Astrocyte (in vitro differentiated cells and primary cell): Measurements from ENCODE around the gene MYRIP. TPM values are rescaled to one million over a fixed set of nuclear protein-coding genes. Genes with fewer than 3 reads are reported as not detected.

Experiments
- DNase-seq: peaks from one replicate; pipeline ENCODE4 v3.0.0-alpha.2; 2010; ENCODE audit warnings: low read depth
- FAIRE-seq: peaks from 2 replicates; lab custom pipeline; 2011; peaks lifted over from hg19 to GRCh38; lab: Jason Lieb, UNC
- H2AFZ ChIP-seq: 2 replicates; pipeline ENCODE4 v1.6.0; 2012; ENCODE audit warnings: low read depth, low read length, inconsistent platforms
- H3K27ac ChIP-seq: 2 replicates; pipeline ENCODE4 v1.5.1; 2011; ENCODE audit warnings: low read depth, low read length, inconsistent platforms
- H3K27me3 ChIP-seq: 2 replicates; pipeline ENCODE4 v1.6.0; 2011; ENCODE audit warnings: low read length, inconsistent platforms; ENCODE audit not compliant: insufficient read depth
- H3K36me3 ChIP-seq: 2 replicates; pipeline ENCODE4 v1.5.1; 2011; ENCODE audit warnings: low read length, inconsistent platforms; ENCODE audit not compliant: insufficient read depth
- H3K4me1 ChIP-seq: 2 replicates; pipeline ENCODE4 v1.5.1; 2011; ENCODE audit warnings: low read length, inconsistent platforms; ENCODE audit not compliant: insufficient read depth
- H3K4me2 ChIP-seq: 2 replicates; pipeline ENCODE4 v1.6.0; 2012; ENCODE audit warnings: low read length, inconsistent platforms
- H3K4me3 ChIP-seq: 2 replicates; pipeline ENCODE4 v1.5.1; 2011; ENCODE audit warnings: low read depth, mild to moderate bottlenecking, low read length, inconsistent platforms; ENCODE audit not compliant: insufficient read depth
- H3K79me2 ChIP-seq: 2 replicates; pipeline ENCODE4 v1.6.0; 2012; ENCODE audit warnings: mild to moderate bottlenecking, low read length, inconsistent platforms; ENCODE audit not compliant: insufficient read depth
- H3K9ac ChIP-seq: 2 replicates; pipeline ENCODE4 v1.6.0; 2012; ENCODE audit warnings: mild to moderate bottlenecking, low read length, inconsistent platforms
- H3K9me3 ChIP-seq: 2 replicates; pipeline ENCODE4 v1.5.1; 2012; ENCODE audit warnings: low read depth, mild to moderate bottlenecking, low read length, inconsistent platforms; ENCODE audit not compliant: insufficient read depth
- H4K20me1 ChIP-seq: 2 replicates; pipeline ENCODE4 v1.6.0; 2012; ENCODE audit warnings: low read length, inconsistent platforms; ENCODE audit not compliant: insufficient read depth
- H3K27ac Mint-ChIP-seq: one replicate; pipeline ENCODE4 v1.8.0; 2021; ENCODE audit warnings: mild to moderate bottlenecking, mixed read lengths; ENCODE audit not compliant: unreplicated experiment
- H3K27me3 Mint-ChIP-seq: one replicate; pipeline ENCODE4 v1.8.0; 2021; ENCODE audit warnings: low read depth, mixed read lengths; ENCODE audit not compliant: unreplicated experiment
- H3K36me3 Mint-ChIP-seq: one replicate; pipeline ENCODE4 v1.8.0; 2021; ENCODE audit warnings: low read depth, mixed read lengths; ENCODE audit not compliant: unreplicated experiment
- H3K4me1 Mint-ChIP-seq: one replicate; pipeline ENCODE4 v1.8.0; 2021; ENCODE audit warnings: low read depth, mixed read lengths; ENCODE audit not compliant: unreplicated experiment
- H3K4me3 Mint-ChIP-seq: one replicate; pipeline ENCODE4 v1.8.0; 2021; ENCODE audit warnings: mild to moderate bottlenecking, moderate library complexity, mixed read lengths; ENCODE audit not compliant: unreplicated experiment
- H3K9me3 Mint-ChIP-seq: one replicate; pipeline ENCODE4 v1.8.0; 2021; ENCODE audit warnings: mild to moderate bottlenecking, mixed read lengths; ENCODE audit not compliant: unreplicated experiment
- CTCF ChIP-seq: IDR thresholded peaks from 2 replicates; pipeline ENCODE4 v1.5.1; 2011; ENCODE audit warnings: low read depth, mild to moderate bottlenecking, inconsistent platforms, low read length, moderate library complexity; ENCODE audit not compliant: insufficient read depth
- EZH2 ChIP-seq: IDR thresholded peaks from 2 replicates; pipeline ENCODE4 v1.6.1; 2012; ENCODE audit warnings: mild to moderate bottlenecking, low read length, inconsistent platforms; ENCODE audit not compliant: insufficient read depth
- total RNA-seq: library from RNA; stranded (reverse); gene quantifications from 2 replicates; pipeline ENCODE4 v1.2.1, GENCODE V29; 2021

Gene MYRIP
- total RNA-seq, 1 donor from 2014 or later: 0.07 TPM

GRCh38 chr3:40287248-40287647, 477.8 kb downstream of the MYRIP start:
- H3K4me1 ChIP-seq: no peaks in the 10 kb centered on the region
- H3K79me2 ChIP-seq: no peaks in the 10 kb centered on the region
- H3K4me1 Mint-ChIP-seq: no peaks in the 10 kb centered on the region
- peaks cover 2% of the 10 kb centered on the region for H3K27me3 Mint-ChIP-seq
- no peaks in the 10 kb centered on the region for H3K9me3 ChIP-seq
- no peak overlapping the region for H3K9ac ChIP-seq
- no peak overlapping the region for H3K27ac Mint-ChIP-seq
- no peaks in the 10 kb centered on the region for H3K36me3 ChIP-seq
- H2AFZ ChIP-seq: no peak overlapping the region
- no peak for DNase-seq
- H3K27ac ChIP-seq: no peak overlapping the region
- no peaks in the 10 kb centered on the region for H3K27me3 ChIP-seq
- H3K4me3 ChIP-seq: no peak overlapping the region
- H4K20me1 ChIP-seq: no peaks in the 10 kb centered on the region
- FAIRE-seq: no peak
- no peaks in the 10 kb centered on the region for H3K36me3 Mint-ChIP-seq
- H3K9me3 Mint-ChIP-seq: no peaks in the 10 kb centered on the region
- no peak for TF ChIP-seq CTCF
- TF ChIP-seq EZH2: no peak
- H3K4me3 Mint-ChIP-seq: no peak overlapping the region
- H3K4me2 ChIP-seq: no peak overlapping the region

- H3K9me3 Mint-ChIP-seq: no peaks in the 10 kb centered on the region
- H3K27me3 ChIP-seq: no peaks in the 10 kb centered on the region
- H3K27ac Mint-ChIP-seq: no peak overlapping the region
- FAIRE-seq (no peak), DNase-seq (no peak)
- H3K4me3 Mint-ChIP-seq: no peak overlapping the region
- no peak overlapping the region for H3K4me3 ChIP-seq
- no peaks in the 10 kb centered on the region for H3K36me3 ChIP-seq
- H3K79me2 ChIP-seq: no peaks in the 10 kb centered on the region
- H3K9me3 ChIP-seq: no peaks in the 10 kb centered on the region
- H3K4me1 ChIP-seq: no peaks in the 10 kb centered on the region
- no peak overlapping the region for H2AFZ ChIP-seq
- no peak overlapping the region for H3K27ac ChIP-seq
- no peaks in the 10 kb centered on the region for H3K4me1 Mint-ChIP-seq
- H3K27me3 Mint-ChIP-seq: peaks cover 2% of the 10 kb centered on the region
- no peak overlapping the region for H3K4me2 ChIP-seq
- H3K9ac ChIP-seq: no peak overlapping the region
- H4K20me1 ChIP-seq: no peaks in the 10 kb centered on the region
- no peaks in the 10 kb centered on the region for H3K36me3 Mint-ChIP-seq
- no peak for TF ChIP-seq CTCF
- no peak for TF ChIP-seq EZH2
Measured at GRCh38 chr3:40290396-40290795, 481.0 kb downstream of the MYRIP start.

GRCh38 chr3:40291471-40291870, 482.1 kb downstream of the MYRIP start:
- Histone ChIP-seq H3K27ac (no peak overlapping the region), H3K4me3 (no peak overlapping the region), H4K20me1 (no peaks in the 10 kb centered on the region), H3K9me3 (no peaks in the 10 kb centered on the region), H2AFZ (no peak overlapping the region), H3K4me1 (no peaks in the 10 kb centered on the region), H3K79me2 (no peaks in the 10 kb centered on the region), H3K36me3 (no peaks in the 10 kb centered on the region), H3K9ac (no peak overlapping the region), H3K27me3 (no peaks in the 10 kb centered on the region), H3K4me2 (no peak overlapping the region)
- no peak for DNase-seq
- no peaks in the 10 kb centered on the region for H3K4me1 Mint-ChIP-seq
- H3K4me3 Mint-ChIP-seq: peak overlapping the region; percentile 14
- peaks cover 2% of the 10 kb centered on the region for H3K27me3 Mint-ChIP-seq
- FAIRE-seq: no peak
- no peak overlapping the region for H3K27ac Mint-ChIP-seq
- TF ChIP-seq EZH2 (no peak), CTCF (no peak)
- peaks cover 3% of the 10 kb centered on the region for H3K36me3 Mint-ChIP-seq
- H3K9me3 Mint-ChIP-seq: no peaks in the 10 kb centered on the region
